ENCODE results near the gene TMEM126A.
"Not testable (repeated sequence)": the region's sequence is repeated elsewhere in the genome, so short reads cannot be mapped to it uniquely, and the experiment has no call there.

TMEM126A gene

GRCh38 chr11:85666687-85667086 is 18.9 kb downstream of the TMEM126A start:
- Mint-ChIP-seq H3K27me3 (ENCODE audit: low read depth) (peaks cover 6% of the 10 kb centered on the region), H3K27ac (no peak overlapping the region), H3K36me3 (ENCODE audit: low read depth) (peaks cover 18% of the 10 kb centered on the region), H3K9me3 (no peaks in the 10 kb centered on the region), H3K4me3 (no peak overlapping the region), H3K4me1 (ENCODE audit: low read depth) (peaks cover 19% of the 10 kb centered on the region)

GRCh38 chr11:85668157-85668556 is 20.4 kb downstream of the TMEM126A start:
- Mint-ChIP-seq H3K27ac (no peak overlapping the region), H3K9me3 (peaks cover 4% of the 10 kb centered on the region), H3K4me3 (no peak overlapping the region), H3K36me3 (ENCODE audit: low read depth) (peaks cover 11% of the 10 kb centered on the region), H3K27me3 (ENCODE audit: low read depth) (peaks cover 6% of the 10 kb centered on the region), H3K4me1 (ENCODE audit: low read depth) (peaks cover 13% of the 10 kb centered on the region)

GRCh38 chr11:85670949-85671663 is 23.3 kb downstream of the TMEM126A start:
- not testable (repeated sequence) for H3K27ac Mint-ChIP-seq; H3K36me3 Mint-ChIP-seq (ENCODE audit: low read depth); H3K4me1 Mint-ChIP-seq (ENCODE audit: low read depth); H3K9me3 Mint-ChIP-seq; H3K4me3 Mint-ChIP-seq
- peaks cover 16% of the 10 kb centered on the region for H3K27me3 Mint-ChIP-seq (ENCODE audit: low read depth)

- Mint-ChIP-seq H3K4me1 (ENCODE audit: low read depth) (peaks cover 4% of the 10 kb centered on the region), H3K27ac (no peak overlapping the region), H3K27me3 (ENCODE audit: low read depth) (peaks cover 16% of the 10 kb centered on the region), H3K9me3 (peaks cover 8% of the 10 kb centered on the region), H3K4me3 (no peak overlapping the region), H3K36me3 (ENCODE audit: low read depth) (peaks cover 2% of the 10 kb centered on the region)
Measured at GRCh38 chr11:85672105-85672902, 24.5 kb downstream of the TMEM126A start.

GRCh38 chr11:85673393-85673792 is 25.6 kb downstream of the TMEM126A start:
- H3K36me3 Mint-ChIP-seq (ENCODE audit: low read depth) = peaks cover 2% of the 10 kb centered on the region
- H3K4me3 Mint-ChIP-seq = no peak overlapping the region
- peaks cover 21% of the 10 kb centered on the region for H3K27me3 Mint-ChIP-seq (ENCODE audit: low read depth)
- peaks cover 8% of the 10 kb centered on the region for H3K9me3 Mint-ChIP-seq
- no peak overlapping the region for H3K27ac Mint-ChIP-seq
- H3K4me1 Mint-ChIP-seq (ENCODE audit: low read depth) = peaks cover 4% of the 10 kb centered on the region

GRCh38 chr11:85679576-85679975 is 31.8 kb downstream of the TMEM126A start:
- H3K36me3 Mint-ChIP-seq (ENCODE audit: low read depth) = peaks cover 11% of the 10 kb centered on the region
- H3K9me3 Mint-ChIP-seq = no peaks in the 10 kb centered on the region
- H3K27me3 Mint-ChIP-seq (ENCODE audit: low read depth) = peaks cover 27% of the 10 kb centered on the region
- H3K27ac Mint-ChIP-seq = no peak overlapping the region
- peaks cover 13% of the 10 kb centered on the region for H3K4me1 Mint-ChIP-seq (ENCODE audit: low read depth)
- no peak overlapping the region for H3K4me3 Mint-ChIP-seq

- no peaks in the 10 kb centered on the region for H3K9me3 Mint-ChIP-seq
- peaks cover 13% of the 10 kb centered on the region for H3K4me1 Mint-ChIP-seq (ENCODE audit: low read depth)
- H3K4me3 Mint-ChIP-seq = no peak overlapping the region
- peaks cover 9% of the 10 kb centered on the region for H3K36me3 Mint-ChIP-seq (ENCODE audit: low read depth)
- H3K27me3 Mint-ChIP-seq (ENCODE audit: low read depth) = peaks cover 22% of the 10 kb centered on the region
- no peak overlapping the region for H3K27ac Mint-ChIP-seq
Measured at GRCh38 chr11:85680897-85681296, 33.1 kb downstream of the TMEM126A start.

GRCh38 chr11:85682330-85683305 is 34.9 kb downstream of the TMEM126A start:
- Mint-ChIP-seq H3K27ac (peak overlapping the region; percentile 58), H3K36me3 (ENCODE audit: low read depth) (peaks cover 9% of the 10 kb centered on the region), H3K9me3 (no peaks in the 10 kb centered on the region), H3K27me3 (ENCODE audit: low read depth) (peaks cover 22% of the 10 kb centered on the region), H3K4me1 (ENCODE audit: low read depth) (peaks cover 13% of the 10 kb centered on the region), H3K4me3 (peak overlapping the region; percentile 81)

GRCh38 chr11:85685125-85685819 is 37.5 kb downstream of the TMEM126A start:
- H3K27me3 Mint-ChIP-seq (ENCODE audit: low read depth) = peaks cover 2% of the 10 kb centered on the region
- H3K27ac Mint-ChIP-seq = no peak overlapping the region
- H3K4me1 Mint-ChIP-seq (ENCODE audit: low read depth) = peaks cover 14% of the 10 kb centered on the region
- H3K9me3 Mint-ChIP-seq = no peaks in the 10 kb centered on the region
- H3K36me3 Mint-ChIP-seq (ENCODE audit: low read depth) = peaks cover 17% of the 10 kb centered on the region
- no peak overlapping the region for H3K4me3 Mint-ChIP-seq

GRCh38 chr11:85685820-85686459 is 38.2 kb downstream of the TMEM126A start, which contains the start of gene CCDC89:
CCDC89 (minus strand) TSS chr11:85686195; CDS start chr11:85686130, 65 bp downstream.
- Mint-ChIP-seq H3K27me3 (ENCODE audit: low read depth) (no peaks in the 10 kb centered on the region), H3K27ac (no peak within 1 kb of the TSS), H3K36me3 (ENCODE audit: low read depth) (peaks cover 23% of the 10 kb centered on the region), H3K9me3 (no peaks in the 10 kb centered on the region), H3K4me1 (ENCODE audit: low read depth) (peaks cover 17% of the 10 kb centered on the region), H3K4me3 (no peak within 1 kb of the TSS)

GRCh38 chr11:85694385-85694980 is 46.7 kb downstream of the TMEM126A start:
- H3K4me1 Mint-ChIP-seq (ENCODE audit: low read depth) = peaks cover 29% of the 10 kb centered on the region
- peaks cover 63% of the 10 kb centered on the region for H3K36me3 Mint-ChIP-seq (ENCODE audit: low read depth)
- H3K27ac Mint-ChIP-seq = no peak overlapping the region
- H3K9me3 Mint-ChIP-seq = no peaks in the 10 kb centered on the region
- H3K27me3 Mint-ChIP-seq (ENCODE audit: low read depth) = no peaks in the 10 kb centered on the region
- no peak overlapping the region for H3K4me3 Mint-ChIP-seq

GRCh38 chr11:85695546-85695945 is 47.8 kb downstream of the TMEM126A start:
- H3K9me3 Mint-ChIP-seq = no peaks in the 10 kb centered on the region
- peaks cover 37% of the 10 kb centered on the region for H3K4me1 Mint-ChIP-seq (ENCODE audit: low read depth)
- H3K36me3 Mint-ChIP-seq (ENCODE audit: low read depth) = peaks cover 61% of the 10 kb centered on the region
- H3K4me3 Mint-ChIP-seq = no peak overlapping the region
- H3K27me3 Mint-ChIP-seq (ENCODE audit: low read depth) = no peaks in the 10 kb centered on the region
- no peak overlapping the region for H3K27ac Mint-ChIP-seq

GRCh38 chr11:85697747-85698146 is 50.0 kb downstream of the TMEM126A start:
- Mint-ChIP-seq H3K27ac (no peak overlapping the region), H3K9me3 (peaks cover 3% of the 10 kb centered on the region), H3K4me3 (no peak overlapping the region), H3K4me1 (ENCODE audit: low read depth) (peaks cover 38% of the 10 kb centered on the region), H3K36me3 (ENCODE audit: low read depth) (peaks cover 64% of the 10 kb centered on the region), H3K27me3 (ENCODE audit: low read depth) (no peaks in the 10 kb centered on the region)
